Dermis blood vessel endothelial cell (primary cell): ENCODE data around the gene ABCB6. TPM values are rescaled to one million over a fixed set of nuclear protein-coding genes. Genes with fewer than 3 reads are reported as not detected.

Experiments
- DNase-seq: peaks from one replicate; pipeline ENCODE4 v3.0.0; 2010
- total RNA-seq: library from RNA; depleted of rRNA; stranded (reverse); fragments of >200 nt; gene quantifications from 2 replicates; pipeline ENCODE4 v1.2.3, GENCODE V29; 2014

ABCB6 gene
- total RNA-seq, 1 donor from 2014 or later = 31.8 TPM

GRCh38 chr2:219168526-219168925 lies 50.2 kb downstream of the ABCB6 start:
- no peak for DNase-seq

GRCh38 chr2:219167997-219168396 lies 50.8 kb downstream of the ABCB6 start:
- no peak for DNase-seq

- DNase-seq = no peak
Observed at GRCh38 chr2:219165058-219165911, 53.5 kb downstream of the ABCB6 start.

GRCh38 chr2:219163156-219163555 lies 55.6 kb downstream of the ABCB6 start:
- no peak for DNase-seq

- no peak for DNase-seq
Observed at GRCh38 chr2:219161097-219161496, 57.7 kb downstream of the ABCB6 start.

GRCh38 chr2:219160186-219161017 lies 58.4 kb downstream of the ABCB6 start, which contains the start of gene NHEJ1:
Gene NHEJ1, minus strand, starts transcription at chr2:219160815. Its CDS starts 2,453 bp downstream, at chr2:219158362.
- peak; percentile 96 for DNase-seq

Other genes starting within 250 kb of the ABCB6 start
- not detected in 2 replicates for gene FEV, start 233.8 kb downstream of the ABCB6 start, total RNA-seq
- gene CRYBA2, start 225.5 kb downstream of the ABCB6 start, total RNA-seq = not detected in 2 replicates
- gene CFAP65, start 177.4 kb downstream of the ABCB6 start, total RNA-seq = not detected in 2 replicates
- not detected in 2 replicates for gene IHH, start 158.0 kb downstream of the ABCB6 start, total RNA-seq
- gene NHEJ1, start 58.1 kb downstream of the ABCB6 start, total RNA-seq = 25.7 and 28.8 TPM in 2 replicates
- 1.3 and 3.2 TPM in 2 replicates for gene SLC23A3, start 48.9 kb downstream of the ABCB6 start, total RNA-seq
- gene CNPPD1, start 42.0 kb downstream of the ABCB6 start, total RNA-seq = 25.7 and 29.8 TPM in 2 replicates
- 64.1 and 75.4 TPM in 2 replicates for gene RETREG2, start 40.7 kb downstream of the ABCB6 start, total RNA-seq
- 16.7 and 22.5 TPM in 2 replicates for gene ZFAND2B, start 12.2 kb downstream of the ABCB6 start, total RNA-seq
- gene ATG9A, start 10.7 kb upstream of the ABCB6 start, total RNA-seq = 46.5 and 75.4 TPM in 2 replicates
- 17.7 and 29.6 TPM in 2 replicates for gene ANKZF1, start 10.8 kb upstream of the ABCB6 start, total RNA-seq
- gene GLB1L, start 26.5 kb upstream of the ABCB6 start, total RNA-seq = 5.7 and 6.5 TPM in 2 replicates
- 24.3 and 24.7 TPM in 2 replicates for gene STK16, start 26.5 kb upstream of the ABCB6 start, total RNA-seq
- gene TUBA4B, start 34.3 kb upstream of the ABCB6 start, total RNA-seq = 0.09 TPM in 1 of 2 replicates, not detected in the other
- gene TUBA4A, start 35.0 kb upstream of the ABCB6 start, total RNA-seq = 19.9 and 23.0 TPM in 2 replicates
- gene DNAJB2, start 60.4 kb upstream of the ABCB6 start, total RNA-seq = 24.0 and 27.7 TPM in 2 replicates
- 0.17 TPM in 1 of 2 replicates, not detected in the other for gene PTPRN, start 90.4 kb upstream of the ABCB6 start, total RNA-seq
- gene RESP18, start 113.8 kb upstream of the ABCB6 start, total RNA-seq = not detected in 2 replicates
- 54.1 and 67.7 TPM in 2 replicates for gene DNPEP, start 169.0 kb upstream of the ABCB6 start, total RNA-seq
- not detected in 2 replicates for gene DES, start 199.4 kb upstream of the ABCB6 start, total RNA-seq
- 0.09 and 1.7 TPM in 2 replicates for gene SPEG, start 215.9 kb upstream of the ABCB6 start, total RNA-seq